Measurements from ENCODE around the gene GOLGA3.
A peak's percentile ranks its signal among the peaks of the same experiment; 100 is the strongest.

The GOLGA3 gene

DNA sequence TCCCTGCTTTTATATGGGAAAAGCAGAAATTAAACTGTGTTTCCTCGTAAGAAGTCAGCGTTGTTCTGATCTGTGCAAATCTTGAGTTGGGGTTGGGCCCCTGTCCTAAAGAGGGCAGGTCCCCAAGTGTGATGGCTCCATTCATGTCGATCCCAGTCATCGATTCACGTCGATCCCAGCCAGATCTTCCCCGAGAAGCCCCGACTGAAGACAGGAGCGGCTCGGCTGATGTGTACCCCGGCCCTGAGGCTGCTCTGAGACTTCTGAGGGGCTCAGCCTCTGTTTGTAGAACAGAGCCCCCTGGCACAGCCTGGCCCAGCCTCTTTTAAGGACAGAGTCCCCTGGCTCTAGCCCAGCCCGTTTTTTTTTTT lies 108.7 kb downstream of the GOLGA3 start:
- no peaks in the 10 kb centered on the region for H3K4me1 ChIP-seq (ENCODE audit: insufficient read depth, poor library complexity, severe bottlenecking)
- H3K36me3 ChIP-seq (ENCODE audit: low read depth): peaks cover 90% of the 10 kb centered on the region
- DNase-seq (ENCODE audit: low spot score) (no peak), ATAC-seq (ENCODE audit: low read depth) (no peak)
- H3K27ac ChIP-seq (ENCODE audit: poor library complexity, severe bottlenecking): no peak overlapping the region
- no peak overlapping the region for H3K4me3 ChIP-seq (ENCODE audit: severe bottlenecking)
- H3K27me3 ChIP-seq (ENCODE audit: insufficient read depth, poor library complexity, severe bottlenecking): no peaks in the 10 kb centered on the region
- TF ChIP-seq, protein P1, sequence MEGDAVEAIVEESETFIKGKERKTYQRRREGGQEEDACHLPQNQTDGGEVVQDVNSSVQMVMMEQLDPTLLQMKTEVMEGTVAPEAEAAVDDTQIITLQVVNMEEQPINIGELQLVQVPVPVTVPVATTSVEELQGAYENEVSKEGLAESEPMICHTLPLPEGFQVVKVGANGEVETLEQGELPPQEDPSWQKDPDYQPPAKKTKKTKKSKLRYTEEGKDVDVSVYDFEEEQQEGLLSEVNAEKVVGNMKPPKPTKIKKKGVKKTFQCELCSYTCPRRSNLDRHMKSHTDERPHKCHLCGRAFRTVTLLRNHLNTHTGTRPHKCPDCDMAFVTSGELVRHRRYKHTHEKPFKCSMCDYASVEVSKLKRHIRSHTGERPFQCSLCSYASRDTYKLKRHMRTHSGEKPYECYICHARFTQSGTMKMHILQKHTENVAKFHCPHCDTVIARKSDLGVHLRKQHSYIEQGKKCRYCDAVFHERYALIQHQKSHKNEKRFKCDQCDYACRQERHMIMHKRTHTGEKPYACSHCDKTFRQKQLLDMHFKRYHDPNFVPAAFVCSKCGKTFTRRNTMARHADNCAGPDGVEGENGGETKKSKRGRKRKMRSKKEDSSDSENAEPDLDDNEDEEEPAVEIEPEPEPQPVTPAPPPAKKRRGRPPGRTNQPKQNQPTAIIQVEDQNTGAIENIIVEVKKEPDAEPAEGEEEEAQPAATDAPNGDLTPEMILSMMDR (IDR thresholded peaks at IDR 0.05; ENCODE audit: poor library complexity, severe bottlenecking): no peak
- no peaks in the 10 kb centered on the region for H3K9me3 ChIP-seq (ENCODE audit: severe bottlenecking)

DNA sequence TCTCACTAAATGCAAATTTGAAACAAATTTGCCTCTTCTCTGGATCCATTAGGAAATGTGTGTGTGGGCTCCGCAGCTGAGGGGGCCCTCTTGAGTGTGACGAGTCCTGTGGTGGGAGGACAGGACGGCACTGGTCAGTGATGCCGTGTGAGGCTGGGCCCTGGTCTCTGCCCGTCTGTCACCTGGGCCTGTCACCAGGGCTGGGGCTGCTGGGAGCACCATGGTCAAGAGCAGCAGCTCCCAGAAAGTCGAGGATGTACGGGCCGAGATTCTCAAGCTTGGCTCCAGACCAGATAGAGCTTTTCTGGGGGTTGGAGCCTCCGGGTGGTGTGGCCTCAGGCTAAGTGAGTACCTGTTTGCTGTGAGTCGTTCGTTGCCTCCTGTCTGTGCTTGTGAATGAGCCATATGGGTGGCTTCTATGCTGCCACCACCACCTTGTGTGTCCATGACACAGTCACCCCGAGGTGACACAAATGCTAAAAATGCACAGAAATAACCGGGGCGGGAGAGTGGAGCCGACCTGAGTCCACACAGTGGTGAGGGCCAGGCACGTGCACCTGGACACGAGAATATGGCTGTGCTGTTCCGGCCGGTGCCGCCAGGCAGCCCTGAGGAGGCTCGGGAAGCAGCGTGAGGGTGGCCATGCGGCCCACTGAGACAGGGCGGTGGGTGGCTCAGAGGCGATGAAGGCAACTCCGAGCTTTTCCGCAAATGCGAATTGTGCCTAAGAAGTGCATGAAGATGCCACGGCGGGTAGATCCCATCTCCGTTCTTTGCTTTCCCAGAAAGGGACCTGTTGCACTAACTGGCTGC lies 109.3 kb downstream of the GOLGA3 start:
- ATAC-seq (ENCODE audit: low read depth): peak; percentile 17; the same call in 2 of the 3 replicates
- peaks cover 90% of the 10 kb centered on the region for H3K36me3 ChIP-seq (ENCODE audit: low read depth)
- DNase-seq (ENCODE audit: low spot score): no peak
- no peak overlapping the region for H3K4me3 ChIP-seq (ENCODE audit: severe bottlenecking)
- H3K27me3 ChIP-seq (ENCODE audit: insufficient read depth, poor library complexity, severe bottlenecking): no peaks in the 10 kb centered on the region
- H3K27ac ChIP-seq (ENCODE audit: poor library complexity, severe bottlenecking): no peak overlapping the region
- no peaks in the 10 kb centered on the region for H3K4me1 ChIP-seq (ENCODE audit: insufficient read depth, poor library complexity, severe bottlenecking)
- no peaks in the 10 kb centered on the region for H3K9me3 ChIP-seq (ENCODE audit: severe bottlenecking)
- TF ChIP-seq, protein P1 (IDR thresholded peaks at IDR 0.05; ENCODE audit: poor library complexity, severe bottlenecking): no peak

Measured in RWPE2 (cell line).